ENCODE results near the gene DNAH3.

Gene DNAH3

GRCh38 chr16:20904507-20905081 lies 246.1 kb downstream of the DNAH3 start:
- DNase-seq = no peak

DNA sequence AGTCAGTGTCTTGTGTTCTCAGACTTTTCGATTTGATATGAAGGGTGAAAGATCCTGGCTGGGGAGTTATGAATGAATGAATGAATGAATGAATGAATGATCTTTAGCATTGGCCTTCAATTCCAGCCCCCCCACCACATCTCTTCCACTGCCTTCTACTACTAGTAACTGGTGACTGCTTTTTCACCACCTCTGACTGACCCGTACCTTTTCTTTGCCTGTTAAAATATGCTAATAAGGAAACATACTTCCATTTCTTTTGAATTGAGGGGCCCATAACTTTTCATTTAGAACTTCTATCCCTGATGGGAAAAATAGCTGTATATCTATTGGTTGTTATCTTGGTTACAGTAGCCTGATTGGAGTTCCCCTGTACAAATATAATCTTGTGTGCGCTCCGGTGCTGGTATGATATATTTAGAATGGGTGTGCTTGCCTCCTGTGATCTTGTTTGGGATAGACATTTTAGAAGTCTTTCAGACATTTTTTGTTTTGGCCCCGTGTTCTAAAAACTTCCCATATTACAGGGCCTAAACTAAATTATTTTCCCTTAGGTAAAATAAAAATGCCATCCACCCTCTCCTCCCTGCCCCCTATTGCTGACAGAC lies 246.6 kb downstream of the DNAH3 start:
- in situ Hi-C loops (cut with HindIII; ENCODE audit: low pct_ligation_motif_present, low pct_unique_long_range_greater_than_20kb, low sequenced_read_pairs) = no loop called here
- no peak for DNase-seq

More at GRCh38 chr16:20904507-20905081, 246.1 kb downstream of the DNAH3 start:
- in situ Hi-C loops (cut with HindIII; ENCODE audit: low pct_ligation_motif_present, low pct_unique_long_range_greater_than_20kb, low sequenced_read_pairs) = no loop called here

DNA sequence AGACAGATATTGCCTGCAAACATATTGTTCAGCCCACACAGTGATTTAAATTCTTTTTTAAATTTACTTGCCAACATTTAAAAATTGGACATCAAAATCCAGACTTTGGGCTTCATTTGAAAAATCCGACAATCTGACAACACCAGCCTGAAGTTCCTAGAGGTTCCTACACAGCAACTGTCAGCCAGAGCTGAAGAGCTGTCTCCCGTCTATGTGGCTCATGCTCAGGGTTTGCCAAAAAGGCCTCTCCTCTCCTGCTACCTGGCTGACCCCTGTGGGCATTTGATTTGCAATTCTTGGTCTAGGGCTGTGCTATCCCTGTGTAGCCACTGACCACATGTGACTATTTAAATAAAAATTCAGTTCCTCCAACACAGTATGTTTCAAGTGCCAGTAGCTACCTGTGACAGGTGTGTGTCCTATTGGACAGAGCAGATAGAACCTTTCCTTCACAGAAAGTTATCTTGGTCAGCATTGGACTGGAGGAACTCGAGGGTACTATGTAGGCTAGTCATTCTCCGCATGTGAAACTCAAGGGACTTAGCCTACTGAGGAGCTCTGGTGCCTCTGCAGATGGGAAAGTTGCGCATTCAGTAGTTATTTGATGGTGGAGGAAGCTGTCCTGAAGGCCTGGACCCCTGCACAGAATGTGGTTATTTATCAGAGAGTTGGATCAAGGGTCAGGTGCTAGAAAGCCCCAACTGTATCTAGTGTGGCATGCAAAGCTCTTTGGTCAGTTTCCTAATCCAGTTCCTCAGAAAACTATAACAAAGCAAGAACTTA lies 247.3 kb downstream of the DNAH3 start:
- in situ Hi-C loops (cut with HindIII; ENCODE audit: low pct_ligation_motif_present, low pct_unique_long_range_greater_than_20kb, low sequenced_read_pairs) = no loop called here
- DNase-seq = no peak

DNA sequence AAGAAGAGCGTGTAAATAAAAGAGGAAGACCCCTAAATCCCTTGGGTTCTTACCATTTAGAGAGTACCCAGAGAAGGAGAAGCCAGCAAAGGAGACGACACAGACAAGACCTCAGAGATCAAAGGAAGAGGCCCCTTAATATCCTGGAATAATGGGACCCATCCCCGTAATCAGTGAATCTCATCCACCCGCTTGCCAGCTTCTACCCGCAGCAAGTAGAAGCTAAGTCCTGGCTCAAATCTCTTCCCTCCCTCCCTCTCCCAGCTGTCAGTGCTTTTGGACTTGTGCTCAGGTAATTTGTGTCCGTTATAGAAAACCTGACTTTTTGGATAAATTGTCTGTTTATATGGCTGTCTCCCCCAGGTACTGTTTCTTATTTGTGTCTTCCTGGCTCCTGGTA lies 248.2 kb downstream of the DNAH3 start:
- in situ Hi-C loops (cut with HindIII; ENCODE audit: low pct_ligation_motif_present, low pct_unique_long_range_greater_than_20kb, low sequenced_read_pairs) = no loop called here
- no peak for DNase-seq

DNA sequence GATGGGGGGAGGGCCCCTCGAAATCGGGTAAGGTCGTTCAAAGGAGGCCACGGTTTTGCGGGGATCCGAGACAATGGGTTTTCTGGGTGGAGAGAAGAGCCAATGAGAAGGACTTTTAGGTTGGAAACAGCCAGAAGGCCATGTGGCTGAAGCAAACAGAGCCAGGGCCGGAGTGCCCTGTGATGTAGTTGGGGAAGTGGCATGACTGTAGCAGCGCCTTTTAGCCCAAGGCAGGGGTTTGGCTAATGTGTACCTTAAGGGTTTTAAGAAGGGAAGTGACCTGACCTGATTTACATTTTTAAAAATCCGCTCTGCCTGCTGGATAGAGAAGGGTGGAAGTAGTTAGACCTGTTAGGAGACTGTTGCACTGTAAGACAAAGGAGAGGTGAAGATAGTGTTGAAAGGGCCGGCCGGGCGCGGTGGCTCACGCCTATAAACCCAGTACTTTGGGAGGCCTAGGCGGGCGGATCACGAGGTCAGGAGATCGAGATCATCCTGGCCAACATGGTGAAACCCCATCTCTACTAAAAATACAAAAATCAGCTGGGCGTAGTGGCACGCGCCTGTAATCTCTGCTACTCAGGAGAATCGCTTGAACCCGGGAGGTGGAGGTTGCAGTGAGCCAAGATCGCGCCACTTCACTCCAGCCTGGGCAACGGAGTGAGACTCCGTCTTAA lies 249.1 kb downstream of the DNAH3 start:
- in situ Hi-C loops (cut with HindIII; ENCODE audit: low pct_ligation_motif_present, low pct_unique_long_range_greater_than_20kb, low sequenced_read_pairs) = no loop called here
- DNase-seq = peak; percentile 65

DNA sequence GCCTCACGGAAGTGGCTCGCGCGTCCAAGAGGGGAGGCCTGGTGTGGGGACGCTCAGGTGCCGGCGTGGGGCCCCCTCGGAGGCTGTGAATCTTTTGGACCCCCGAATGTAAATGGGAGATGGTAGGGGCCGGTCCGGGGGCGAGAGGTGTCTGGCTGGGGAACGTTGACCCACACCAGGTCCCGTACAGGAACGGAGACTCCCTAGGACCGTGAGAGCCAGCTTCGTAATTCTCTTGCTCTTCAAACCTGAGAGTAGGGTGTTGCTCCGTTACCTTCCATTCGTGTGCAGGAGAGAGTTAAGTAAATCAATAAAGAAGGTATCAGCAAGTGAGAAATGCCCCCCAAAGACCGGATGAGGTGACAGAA lies 249.6 kb downstream of the DNAH3 start:
- in situ Hi-C loops (cut with HindIII; ENCODE audit: low pct_ligation_motif_present, low pct_unique_long_range_greater_than_20kb, low sequenced_read_pairs) = no loop called here
- DNase-seq = no peak

- peak; percentile 99 for DNase-seq
- in situ Hi-C loops (cut with HindIII; ENCODE audit: low pct_ligation_motif_present, low pct_unique_long_range_greater_than_20kb, low sequenced_read_pairs) = no loop called here
These were observed 250.2 kb downstream of the DNAH3 start, which contains the start of the genes DCUN1D3 and LYRM1 for GRCh38 chr16:20900299-20901067. Gene DCUN1D3 (minus strand): TSS chr16:20900358. CDS start chr16:20862538, 37,820 bp downstream. Gene LYRM1 (plus strand): TSS chr16:20900771. CDS start chr16:20915556, 14,785 bp downstream.

GRCh38 chr16:20899477-20900298 lies 251.0 kb downstream of the DNAH3 start:
- in situ Hi-C loops (cut with HindIII; ENCODE audit: low pct_ligation_motif_present, low pct_unique_long_range_greater_than_20kb, low sequenced_read_pairs) = no loop called here
- DNase-seq = peak; percentile 66

- in situ Hi-C loops (cut with HindIII; ENCODE audit: low pct_ligation_motif_present, low pct_unique_long_range_greater_than_20kb, low sequenced_read_pairs) = no loop called here
- peak; percentile 78 for DNase-seq
These were observed 251.6 kb downstream of the DNAH3 start for GRCh38 chr16:20899071-20899470.

GRCh38 chr16:20897922-20898321 lies 252.7 kb downstream of the DNAH3 start:
- in situ Hi-C loops (cut with HindIII; ENCODE audit: low pct_ligation_motif_present, low pct_unique_long_range_greater_than_20kb, low sequenced_read_pairs) = no loop called here
- no peak for DNase-seq

GRCh38 chr16:20897253-20897897 lies 253.3 kb downstream of the DNAH3 start:
- in situ Hi-C loops (cut with HindIII; ENCODE audit: low pct_ligation_motif_present, low pct_unique_long_range_greater_than_20kb, low sequenced_read_pairs) = no loop called here
- peak; percentile 27 for DNase-seq

GRCh38 chr16:20894388-20894787 lies 256.3 kb downstream of the DNAH3 start:
- no peak for DNase-seq
- in situ Hi-C loops (cut with HindIII; ENCODE audit: low pct_ligation_motif_present, low pct_unique_long_range_greater_than_20kb, low sequenced_read_pairs) = no loop called here

DNA sequence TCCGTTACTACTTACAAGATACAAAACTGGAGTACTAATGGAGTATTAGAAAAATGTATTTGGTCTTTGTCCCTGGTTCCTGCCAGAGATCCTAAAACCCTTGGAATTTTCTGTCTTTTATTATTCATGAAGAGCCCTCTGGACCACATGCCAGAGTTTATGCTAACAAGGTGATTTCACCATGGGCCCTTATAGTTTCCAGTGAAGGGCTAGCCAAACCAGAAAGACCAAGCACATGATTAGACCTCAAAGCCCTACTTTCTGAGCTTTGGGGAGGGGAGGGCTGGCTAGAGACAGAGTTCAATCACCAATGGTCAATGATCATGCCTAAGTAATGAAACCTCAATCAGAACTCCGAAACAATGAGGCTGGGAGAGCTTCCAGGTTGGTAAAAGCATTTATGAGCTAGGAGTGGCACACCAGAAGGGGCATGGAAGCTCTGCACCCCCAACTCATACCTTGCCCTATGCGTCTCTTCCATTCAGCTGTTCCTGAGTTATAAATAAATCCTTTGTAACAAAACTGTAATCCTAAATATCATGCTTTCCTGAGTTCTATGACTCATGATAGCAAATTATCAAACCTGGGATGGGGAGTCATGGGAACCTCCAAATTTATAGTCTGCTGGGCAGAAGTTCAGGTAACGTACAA lies 260.9 kb downstream of the DNAH3 start:
- DNase-seq = no peak
- in situ Hi-C loops (cut with HindIII; ENCODE audit: low pct_ligation_motif_present, low pct_unique_long_range_greater_than_20kb, low sequenced_read_pairs) = no loop called here

- DNase-seq = no peak
- in situ Hi-C loops (cut with HindIII; ENCODE audit: low pct_ligation_motif_present, low pct_unique_long_range_greater_than_20kb, low sequenced_read_pairs) = no loop called here
These were observed 263.4 kb downstream of the DNAH3 start for GRCh38 chr16:20887207-20887606.

GRCh38 chr16:20886320-20886719 lies 264.3 kb downstream of the DNAH3 start:
- DNase-seq = no peak
- in situ Hi-C loops (cut with HindIII; ENCODE audit: low pct_ligation_motif_present, low pct_unique_long_range_greater_than_20kb, low sequenced_read_pairs) = no loop called here

- in situ Hi-C loops (cut with HindIII; ENCODE audit: low pct_ligation_motif_present, low pct_unique_long_range_greater_than_20kb, low sequenced_read_pairs) = no loop called here
- DNase-seq = no peak
These were observed 266.4 kb downstream of the DNAH3 start for GRCh38 chr16:20884240-20884556.

Measured in ACHN (cell line).